GM12891 (cell line): ENCODE measurements around the gene B3GNT2.

ENCODE experiments used
- POLR2A ChIP-seq: IDR thresholded peaks from 2 replicates; pipeline ENCODE4 v1.6.1; 2011; ENCODE audit warnings: low read depth, low read length, control low read depth
- POLR2AphosphoS5 ChIP-seq: IDR thresholded peaks from 2 replicates; pipeline ENCODE4 v1.6.1; 2011; ENCODE audit warnings: low read depth, low read length, control low read depth
- SPI1 ChIP-seq: IDR thresholded peaks from 2 replicates; pipeline ENCODE4 v1.6.1; 2011; ENCODE audit warnings: low read depth, low read length, control low read depth
- TAF1 ChIP-seq: IDR thresholded peaks from 2 replicates; pipeline ENCODE4 v1.6.1; 2011; ENCODE audit warnings: low read depth, low read length, control low read depth

GRCh38 chr2:62263076-62263715, 67.3 kb downstream of the B3GNT2 start:
- TF ChIP-seq POLR2A, result no peak
- no peak for TF ChIP-seq POLR2AphosphoS5
- TF ChIP-seq TAF1, result no peak
- TF ChIP-seq SPI1, result no peak
